ENCODE measurements around the gene HYDIN.
A peak's percentile ranks its signal among the peaks of the same experiment; 100 is the strongest.

HYDIN gene

DNA sequence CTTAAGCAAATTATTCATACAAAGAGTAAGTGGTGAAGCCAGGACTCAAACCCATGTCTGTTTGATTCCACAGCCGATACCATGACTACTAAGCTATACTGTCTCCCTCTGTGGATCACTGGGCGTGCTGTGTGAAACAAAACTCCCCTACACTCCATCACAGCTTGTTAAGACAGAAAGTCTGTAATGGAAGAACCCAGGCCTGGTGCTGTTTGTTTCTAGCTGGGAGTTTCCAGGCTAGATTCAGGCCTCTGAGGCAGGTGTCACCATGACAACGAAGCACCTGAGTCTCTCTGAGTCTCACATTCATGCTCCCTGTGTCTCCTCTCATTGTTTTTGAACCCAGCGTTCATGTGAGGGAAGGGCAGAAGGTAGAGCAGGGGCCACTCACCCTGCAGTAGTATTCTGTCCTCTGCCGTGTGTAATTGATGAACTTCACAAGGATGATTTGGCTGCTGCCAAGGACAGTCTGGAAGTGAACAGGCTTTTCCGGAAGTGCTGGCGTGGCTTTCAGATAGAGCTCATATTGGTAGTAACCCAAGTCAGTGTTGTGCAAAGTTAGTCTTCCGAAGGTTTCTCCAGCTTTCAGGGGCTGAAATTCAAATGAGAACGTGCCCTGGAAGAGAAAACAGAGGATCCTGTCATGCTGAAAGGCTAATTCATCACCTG lies 421.0 kb downstream of the HYDIN start:
- DNase-seq, result no peak

DNA sequence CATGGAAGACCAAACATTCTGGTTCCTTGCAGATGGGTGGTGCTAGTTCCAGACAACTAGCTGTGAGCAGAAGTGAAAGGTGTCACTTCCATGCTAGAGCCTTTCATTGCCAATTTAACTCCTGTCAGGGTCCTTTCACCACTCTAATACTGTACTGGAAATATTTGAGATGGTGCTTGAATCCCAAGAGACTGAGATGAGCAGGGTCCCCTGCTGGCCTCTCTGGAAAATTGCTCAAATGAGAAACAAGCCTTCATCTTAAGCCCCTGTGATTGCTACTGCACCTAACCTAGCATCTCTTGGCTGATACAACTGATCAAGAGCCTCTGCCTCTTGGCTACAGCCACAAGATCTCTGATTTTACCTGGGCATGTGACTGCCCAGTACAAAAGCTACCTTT lies 422.2 kb downstream of the HYDIN start:
- no peak for DNase-seq

DNA sequence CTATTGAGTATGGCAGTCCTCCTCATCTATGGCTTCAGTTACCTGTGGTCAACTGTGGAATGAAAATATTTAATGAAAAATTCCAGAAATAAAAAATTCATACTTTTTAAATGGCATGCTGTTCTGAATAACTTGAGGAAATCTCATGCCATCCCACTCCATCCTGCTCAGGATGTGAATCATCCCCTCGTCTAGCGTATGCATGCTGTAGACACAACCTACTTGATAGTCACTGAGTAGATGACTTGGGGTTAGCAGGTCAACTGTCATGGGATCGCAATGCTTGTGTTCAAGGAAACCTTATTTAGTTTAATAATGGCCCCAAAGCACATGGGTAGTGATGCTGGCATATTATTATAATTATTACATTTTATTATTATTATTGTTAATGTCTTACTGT lies 424.7 kb downstream of the HYDIN start:
- no peak for DNase-seq

DNA sequence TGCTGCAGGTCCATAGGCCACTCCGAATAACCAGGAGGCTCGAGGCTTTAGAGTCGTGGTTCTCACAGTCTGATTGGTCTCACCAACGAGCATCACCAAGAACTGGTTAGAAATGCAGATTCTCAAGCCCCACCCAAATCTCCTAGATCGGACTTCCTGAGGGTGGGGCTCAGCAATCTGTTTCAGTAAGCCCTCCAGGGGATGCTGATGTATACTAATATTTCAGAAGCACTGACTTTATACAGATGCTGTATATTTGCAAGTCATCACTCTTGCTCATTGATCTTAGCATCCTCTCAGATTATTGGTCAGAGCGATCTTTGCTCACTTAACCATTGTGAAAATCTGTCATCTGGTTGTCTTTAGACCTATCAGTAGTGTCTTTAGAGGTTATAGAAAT lies 425.1 kb downstream of the HYDIN start:
- no peak for DNase-seq

DNA sequence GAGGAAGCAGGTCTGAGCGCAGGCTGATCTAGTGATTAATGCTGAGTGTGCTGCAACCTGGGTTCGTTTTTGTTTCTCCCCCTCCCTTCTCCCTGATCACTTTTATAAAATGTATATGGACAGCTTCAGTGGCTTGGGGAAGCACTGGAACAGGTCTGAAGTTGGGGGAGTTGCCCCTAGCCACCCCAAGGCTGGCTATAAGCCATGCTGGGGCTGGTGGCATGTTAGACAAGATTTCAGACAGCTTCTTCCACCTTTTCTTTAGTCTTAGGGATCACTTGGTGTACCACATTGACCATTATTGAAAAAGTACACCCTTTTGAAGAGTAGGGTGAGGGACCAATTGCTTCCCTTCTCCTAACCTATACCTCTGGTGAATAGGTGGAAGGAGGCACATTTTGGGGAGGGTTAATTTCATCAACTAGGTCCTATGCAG lies 425.8 kb downstream of the HYDIN start:
- no peak for DNase-seq

DNA sequence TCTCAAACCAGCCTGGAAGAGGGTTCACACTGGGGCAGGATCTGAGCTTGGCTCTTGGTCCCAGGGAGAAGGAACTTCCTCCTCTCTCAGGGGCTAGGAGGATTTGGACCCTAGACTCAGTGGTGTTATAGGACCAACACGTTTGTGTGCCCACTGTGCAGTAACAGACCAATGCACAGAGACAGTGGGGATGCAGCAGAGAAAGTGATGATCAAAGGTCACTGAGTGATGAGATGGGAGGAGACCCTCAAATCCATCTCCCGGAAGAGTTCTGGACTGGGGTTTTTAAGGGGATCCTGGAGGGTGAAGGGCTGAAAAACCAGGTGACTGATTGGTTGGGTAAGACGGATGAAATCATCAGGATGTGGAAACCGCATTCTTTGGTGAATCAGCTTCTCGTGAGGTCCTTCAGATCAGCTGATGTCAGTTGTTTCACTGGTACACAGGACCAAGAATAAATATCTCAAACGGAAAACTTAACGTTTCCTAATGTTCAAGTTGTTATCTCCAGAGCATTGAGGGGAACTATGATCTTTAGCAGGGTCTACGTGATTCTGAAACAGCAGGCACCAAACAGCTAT lies 426.3 kb downstream of the HYDIN start:
- no peak for DNase-seq

DNA sequence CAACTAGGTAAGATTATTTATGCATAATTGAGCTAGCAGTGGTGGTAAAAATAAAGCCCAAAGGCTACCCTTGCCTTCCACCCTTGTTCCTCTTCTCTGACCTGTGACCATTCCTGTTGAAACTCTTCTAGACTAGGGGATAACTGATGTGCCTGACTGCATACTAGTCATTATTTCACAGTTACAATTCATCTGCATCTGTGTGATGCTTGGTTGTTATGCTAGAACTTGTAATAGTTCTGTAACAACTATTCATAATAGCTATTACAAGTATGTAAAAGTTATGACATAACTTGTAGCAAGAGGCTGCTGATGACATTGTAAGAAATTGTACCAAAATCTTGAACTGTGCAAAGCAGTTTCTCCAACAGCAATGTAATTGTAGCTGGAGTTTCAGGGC lies 427.2 kb downstream of the HYDIN start:
- no peak for DNase-seq

DNA sequence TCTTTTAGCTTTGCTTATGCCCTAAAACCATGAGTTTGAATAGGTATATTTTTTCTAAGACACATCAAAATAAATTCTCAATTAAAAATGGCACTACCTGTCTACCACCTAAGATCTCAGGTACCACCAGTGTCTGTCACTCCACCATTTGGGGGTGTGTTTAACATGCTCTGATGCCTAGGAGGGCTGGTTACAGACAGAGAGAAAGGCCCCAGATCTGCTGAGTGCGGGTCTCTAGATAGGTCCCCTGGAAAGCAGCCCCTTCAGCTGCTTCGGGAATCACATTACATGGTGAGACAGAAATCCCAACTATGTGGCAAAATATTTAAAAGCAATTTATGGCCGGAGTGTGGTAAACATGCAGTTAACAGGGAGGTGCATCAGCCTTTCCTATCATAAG lies 428.9 kb downstream of the HYDIN start:
- DNase-seq, result no peak

DNA sequence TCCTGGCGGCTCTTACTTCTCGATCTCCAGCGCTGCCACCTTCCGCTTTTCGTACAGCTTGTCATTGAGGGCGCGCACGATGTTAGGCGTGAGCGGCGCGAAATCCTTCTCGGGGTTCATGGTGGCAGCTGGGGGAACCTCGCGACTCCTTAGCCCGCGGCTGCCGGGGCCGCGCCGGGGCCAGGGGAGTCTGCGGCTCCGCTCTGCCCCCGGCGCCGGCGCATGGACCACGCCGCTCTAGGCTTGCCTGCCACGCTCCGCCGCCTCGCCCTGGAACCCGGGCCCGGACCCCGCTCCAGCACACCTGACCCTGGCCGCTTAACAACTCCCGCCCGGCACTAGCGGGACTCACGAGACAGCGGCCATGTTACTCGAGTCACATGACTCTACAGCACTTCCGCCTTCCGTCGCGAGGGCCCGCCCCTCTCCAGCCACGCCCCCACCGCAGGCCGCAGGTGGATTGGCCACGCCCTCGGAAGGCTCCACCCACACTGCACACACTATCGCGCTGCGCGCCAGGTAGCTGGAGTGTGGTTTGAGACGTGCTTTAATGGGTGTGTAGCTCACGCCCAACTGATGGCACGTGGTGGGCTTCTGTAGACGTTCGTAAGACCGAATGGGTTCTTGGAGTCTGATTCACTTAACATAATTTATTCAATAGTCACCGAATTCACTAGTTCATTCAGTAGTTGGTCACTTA lies 429.6 kb downstream of the HYDIN start, which contains the start of gene VAC14:
VAC14 (minus strand) TSS at position 378 of the 700 bp plus-strand sequence; CDS start at position 120, 258 bp downstream.
- DNase-seq, result peak; percentile 41 to 86

DNA sequence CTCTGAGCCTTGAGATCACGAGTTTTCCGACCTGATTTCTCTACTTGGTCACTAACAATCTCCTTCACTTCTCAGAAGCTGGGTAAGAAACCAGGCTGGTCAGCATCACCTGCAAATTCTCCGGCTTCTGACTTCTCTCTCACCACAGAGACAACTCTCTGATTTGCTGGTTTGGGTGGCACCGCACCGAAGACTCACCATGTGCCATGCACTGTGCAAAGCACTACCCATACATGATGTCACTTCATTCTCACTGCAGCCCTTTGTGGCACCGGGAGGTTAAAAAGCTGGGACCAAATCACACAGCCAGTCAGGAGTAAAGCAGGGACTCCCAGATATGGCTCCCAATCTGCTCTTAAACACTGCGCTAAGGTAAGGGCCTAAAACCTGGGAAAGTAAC lies 430.2 kb downstream of the HYDIN start:
- no peak for DNase-seq

DNA sequence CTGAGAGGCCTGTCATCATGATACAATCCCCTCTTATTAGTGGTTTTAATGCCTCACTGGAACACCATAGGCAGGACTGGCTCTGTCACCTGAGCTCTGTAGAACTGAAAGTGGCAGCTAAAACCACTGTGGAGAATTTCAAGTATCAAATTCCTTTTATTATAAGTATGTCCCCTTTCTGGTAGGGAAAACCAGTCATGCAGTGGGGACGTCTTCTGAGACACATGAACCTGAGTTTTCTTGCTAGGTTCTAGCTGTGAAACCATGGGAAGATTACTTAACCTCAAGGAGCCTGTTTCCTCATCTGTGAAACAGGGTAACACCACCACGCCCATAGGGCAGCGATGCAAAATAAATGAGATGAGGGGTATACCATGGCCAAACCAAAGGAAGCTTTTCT lies 434.2 kb downstream of the HYDIN start:
- DNase-seq, result no peak

DNA sequence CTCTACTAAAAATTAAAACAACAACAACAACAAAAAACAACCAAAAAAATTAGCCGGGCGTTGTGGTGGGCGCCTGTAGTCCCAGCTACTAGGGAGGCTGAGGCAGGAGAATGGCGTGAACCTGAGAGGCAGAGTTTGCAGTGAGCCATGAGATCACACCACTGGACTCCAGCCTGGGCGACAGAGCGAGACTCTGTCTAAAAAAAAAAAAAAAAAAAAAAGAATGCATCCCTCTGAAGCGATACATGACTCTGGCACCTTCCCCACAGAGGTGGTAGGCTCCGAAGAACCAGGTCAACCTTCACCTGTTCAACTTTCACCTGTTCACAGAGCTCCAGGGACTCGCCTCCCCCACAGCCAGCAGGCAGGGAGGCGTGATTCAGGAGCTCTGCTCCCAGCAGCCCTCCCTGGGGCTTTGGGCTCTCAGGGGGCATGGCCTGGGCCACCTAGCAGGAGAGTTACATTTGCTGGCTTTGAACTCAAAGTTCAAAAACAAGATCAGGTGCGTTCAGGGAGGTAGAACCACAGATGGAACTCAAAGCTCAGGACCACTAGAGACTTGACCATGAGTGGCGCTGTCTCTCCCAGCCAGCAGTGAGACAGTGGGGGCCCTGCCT lies 435.1 kb downstream of the HYDIN start:
- DNase-seq, result no peak

DNA sequence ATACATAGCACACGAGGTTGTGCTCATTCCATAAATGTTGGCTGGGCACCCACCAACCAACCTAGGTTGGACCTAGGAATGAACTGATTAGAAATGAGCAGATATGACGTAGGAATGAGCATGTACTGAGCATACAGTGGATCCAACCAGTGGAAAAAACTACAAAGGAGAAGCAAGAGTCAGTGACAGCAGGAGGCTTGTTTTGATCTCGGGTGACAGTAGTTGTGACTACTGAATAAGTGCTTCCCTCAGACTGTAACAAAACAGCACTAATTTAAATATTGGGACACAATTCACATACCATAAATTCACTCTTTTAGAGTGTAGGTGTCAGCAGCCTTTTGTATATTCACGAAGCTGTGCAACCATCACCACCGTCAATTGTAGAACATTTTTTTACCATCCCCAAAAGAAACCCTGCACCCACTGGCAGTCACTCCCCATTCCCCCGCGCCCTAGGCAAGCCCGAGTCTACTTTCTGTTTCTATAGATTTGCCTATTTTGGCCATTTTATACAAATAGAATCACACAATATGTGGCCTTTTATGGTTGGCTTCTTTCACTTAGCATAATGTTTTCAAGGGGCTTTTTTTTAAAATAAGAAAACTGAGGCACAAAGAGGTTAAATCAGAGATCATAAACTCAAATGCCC lies 436.5 kb downstream of the HYDIN start:
- DNase-seq, result no peak

DNA sequence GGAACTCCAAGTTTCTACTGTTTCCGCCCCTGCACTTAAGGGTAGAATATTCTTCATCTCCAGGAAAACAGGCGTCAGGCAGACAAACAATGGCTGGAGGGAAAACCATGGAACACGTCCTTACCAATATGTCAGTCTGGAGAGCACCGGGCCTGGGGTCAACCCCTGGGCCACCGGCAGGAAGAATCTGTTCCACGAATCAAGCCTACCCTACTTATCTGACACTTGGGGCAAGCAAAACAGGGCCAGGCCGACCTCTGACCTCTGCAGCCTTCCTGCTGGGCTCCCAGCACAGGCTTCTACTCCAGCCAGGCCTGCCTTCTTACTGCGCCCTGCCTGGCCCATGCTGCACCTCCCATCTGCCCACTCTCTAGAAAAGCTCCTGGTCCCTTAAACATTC lies 439.7 kb downstream of the HYDIN start:
- no peak for DNase-seq

DNA sequence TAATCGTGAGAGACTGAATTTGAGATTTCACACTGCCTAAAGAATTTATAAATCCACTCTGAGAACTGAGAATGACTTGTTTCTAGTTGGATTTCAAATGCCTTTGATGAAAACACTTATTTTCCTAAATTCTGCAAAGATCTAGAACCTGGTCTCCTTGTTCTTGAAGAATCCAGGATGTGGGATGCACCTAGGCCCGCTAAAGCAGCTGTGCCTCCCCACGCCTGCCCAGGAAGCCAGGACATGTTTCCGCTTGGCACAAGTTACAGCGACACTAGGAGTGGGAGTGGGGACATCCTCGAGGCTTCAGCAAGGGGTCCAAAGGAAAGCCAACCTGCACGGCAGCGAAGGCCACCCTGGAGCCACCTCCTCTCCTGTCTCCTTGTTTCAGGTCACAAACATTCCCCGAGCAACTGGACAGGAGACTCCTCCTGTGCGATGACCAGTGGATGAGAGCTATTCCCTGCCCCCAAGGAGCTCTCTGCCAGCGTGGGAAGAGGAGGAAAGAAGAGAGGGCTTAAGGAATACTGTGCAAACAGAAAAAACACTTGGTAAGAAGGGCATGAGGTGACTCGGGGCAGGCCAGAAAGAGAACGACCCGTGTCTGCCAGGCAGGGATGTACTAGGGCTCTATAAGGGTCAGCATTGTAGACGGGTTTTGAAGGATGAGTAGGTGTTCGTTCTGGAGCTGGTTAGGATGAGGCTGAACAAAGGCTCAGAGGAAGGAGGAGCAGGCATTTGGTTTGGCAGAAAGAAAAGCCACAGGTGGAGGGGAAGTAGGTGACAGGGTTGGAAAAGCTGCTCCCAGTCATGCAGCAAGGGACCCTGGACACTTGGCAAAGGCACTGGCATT lies 440.7 kb downstream of the HYDIN start:
- DNase-seq, result no peak

DNA sequence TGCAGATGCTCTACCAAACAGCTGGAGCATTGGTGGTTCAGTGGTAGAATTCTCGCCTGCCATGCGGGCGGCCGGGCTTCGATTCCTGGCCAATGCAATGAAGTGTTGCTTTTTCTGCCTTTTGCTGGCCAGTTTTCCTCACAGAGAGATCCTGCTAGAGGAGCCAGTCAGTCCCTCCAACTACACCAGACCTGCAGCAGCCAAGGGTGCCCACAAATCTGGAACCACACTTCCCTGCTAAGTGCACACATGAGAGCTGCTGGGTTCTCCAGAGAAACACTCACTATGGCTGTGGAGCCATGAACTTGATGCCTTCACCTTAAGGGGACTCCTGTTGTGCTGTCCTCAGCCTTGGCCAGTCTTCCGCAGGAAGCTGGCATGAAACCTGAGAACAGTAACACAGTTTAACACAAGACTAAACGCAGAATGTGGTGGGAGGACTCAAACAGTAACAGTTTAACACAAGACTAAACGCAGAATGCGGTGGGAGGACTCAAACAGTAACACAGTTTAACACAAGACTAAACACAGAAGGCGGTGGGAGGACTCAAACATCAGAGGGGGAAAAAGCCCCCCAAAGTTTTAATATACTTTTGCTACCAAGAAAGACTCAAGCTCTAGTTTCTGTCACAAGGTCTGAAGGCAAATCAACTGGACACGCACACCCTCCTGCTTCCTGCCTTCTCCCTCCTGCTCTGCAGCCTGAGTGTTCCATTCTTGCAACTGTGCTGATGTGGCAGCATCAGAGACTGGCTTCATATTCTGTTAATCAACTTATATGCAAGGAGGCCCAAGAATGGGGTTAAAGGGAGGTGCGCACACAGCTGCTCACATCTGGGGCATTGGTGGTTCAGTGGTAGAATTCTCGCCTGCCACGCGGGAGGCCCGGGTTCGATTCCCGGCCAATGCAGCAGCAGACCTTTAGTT lies 441.6 kb downstream of the HYDIN start:
- no peak for DNase-seq

DNA sequence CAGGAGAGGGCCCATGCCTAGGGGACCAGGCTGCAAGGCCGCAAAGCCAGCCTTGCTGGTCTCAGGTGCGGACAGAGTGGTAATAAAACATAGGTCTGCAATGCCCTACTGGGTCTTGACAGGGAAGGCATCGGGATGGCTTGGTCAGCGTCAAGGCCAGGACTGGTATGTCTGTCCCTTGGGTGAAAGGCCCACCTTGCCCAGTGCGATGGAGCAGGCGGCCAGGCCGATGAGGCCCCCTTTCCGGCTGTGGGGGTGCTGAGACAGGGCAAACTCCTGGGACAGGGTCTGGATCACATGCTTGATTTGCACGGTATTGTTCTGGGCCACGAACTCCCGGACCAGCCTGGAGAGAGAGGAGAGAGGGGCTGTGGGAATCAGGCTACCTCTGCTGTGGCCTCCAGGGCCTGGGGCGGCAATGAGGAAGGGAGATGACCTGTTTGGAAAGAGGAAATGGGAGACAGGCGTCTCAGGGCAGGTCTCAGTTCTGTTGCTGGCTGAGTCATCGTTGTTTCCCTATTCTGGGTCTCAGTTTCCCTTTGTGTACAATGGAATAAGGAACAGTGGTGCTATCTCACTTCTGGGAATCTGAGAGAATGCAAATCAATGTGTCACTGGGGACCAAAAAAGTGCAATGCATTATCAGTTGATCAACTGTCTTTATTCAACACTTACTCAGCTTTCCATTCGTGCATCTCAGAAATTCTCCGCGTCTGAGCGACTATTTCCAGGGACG lies 444.3 kb downstream of the HYDIN start:
- no peak for DNase-seq

DNA sequence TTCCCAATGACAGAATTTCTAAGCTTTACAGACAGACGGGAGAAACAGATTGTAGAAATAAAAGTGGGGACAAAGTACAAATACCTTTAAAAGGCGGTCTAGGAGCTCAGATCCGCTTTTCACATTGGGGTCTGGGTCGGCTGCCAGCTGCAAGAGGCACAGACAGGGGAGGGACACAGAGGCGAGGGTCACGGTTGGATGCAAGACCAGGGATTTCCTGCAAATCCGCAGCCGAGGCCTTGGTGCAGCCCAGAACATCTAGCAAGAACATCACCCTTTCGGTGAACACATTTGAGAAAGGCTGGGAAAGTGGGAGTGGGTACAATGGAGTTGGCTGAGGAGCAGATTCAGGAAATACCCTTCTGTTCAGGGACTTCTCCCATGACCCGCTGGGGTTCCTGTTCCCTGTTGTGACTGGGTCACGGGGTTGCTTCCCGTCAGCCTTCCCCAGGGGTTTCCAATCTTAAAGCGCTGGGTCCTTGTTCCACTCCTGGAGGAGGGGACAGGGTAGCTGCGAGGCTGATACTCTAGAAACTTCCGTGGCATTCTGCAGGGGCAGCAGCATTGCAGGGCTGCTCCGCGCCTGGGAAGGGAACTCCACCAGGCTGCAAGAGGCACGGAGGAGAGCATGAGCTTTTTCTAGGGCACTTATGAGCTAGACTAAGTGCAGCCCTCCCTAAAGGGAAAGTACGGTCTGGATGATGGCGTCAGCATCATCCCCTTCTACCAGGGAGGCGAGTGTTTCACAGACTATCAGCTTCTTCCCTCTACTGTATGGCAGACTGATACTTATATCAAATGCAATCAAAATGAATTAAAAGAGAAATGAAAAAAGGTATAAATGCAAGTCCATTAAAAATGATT lies 445.6 kb downstream of the HYDIN start:
- DNase-seq, result no peak

DNA sequence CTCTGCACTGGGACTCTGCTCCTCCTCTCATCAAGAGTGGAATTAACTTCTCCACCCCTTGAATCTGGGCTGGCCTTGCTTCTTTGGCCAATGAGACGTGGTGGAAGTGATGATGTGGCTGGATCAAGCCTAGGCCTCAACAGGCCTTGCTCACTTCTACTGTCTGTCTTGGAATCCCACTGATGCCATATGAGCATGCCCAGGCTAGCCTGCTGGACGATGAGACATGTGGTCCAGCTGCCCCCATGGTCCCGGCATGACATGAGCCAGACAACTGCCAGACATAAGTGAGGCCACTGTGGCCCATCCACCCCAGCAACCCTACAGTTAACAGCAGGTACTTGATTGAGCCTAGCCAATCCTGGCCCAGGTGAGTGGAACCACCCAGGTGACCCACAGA lies 448.3 kb downstream of the HYDIN start:
- no peak for DNase-seq
